Panc1 (cell line): ENCODE measurements around the gene PACSIN3. TPM values are rescaled to one million over a fixed set of nuclear protein-coding genes. Genes with fewer than 3 reads are reported as not detected.
A peak's percentile ranks its signal among the peaks of the same experiment; 100 is the strongest.

Experiments used
- ATAC-seq: fragments of 200-7000 bp; cut with Tn5 transposase; 2 replicates; pipeline ENCODE4 v1.9.1; 2020; ENCODE audit warnings: mild to moderate bottlenecking, moderate library complexity
- Bru-seq: library from RNA; stranded (reverse); fragments of 400-500 nt; gene quantifications from one replicate; lab custom pipeline; 2021; lab: Mats Ljungman, UMichigan
- BruChase-seq, 2 experiments: library from RNA; stranded (reverse); fragments of 400-500 nt; gene quantifications; one replicate each; lab custom pipeline; 2021; lab: Mats Ljungman, UMichigan
- BruUV-seq: library from RNA; stranded (reverse); fragments of 400-500 nt; replicated peaks from 2 replicates; lab custom pipeline; 2021; lab: Mats Ljungman, UMichigan
- CTCF ChIA-PET: fragments of 300-600 bp; sonication (Branson Sonifier 250); formaldehyde crosslinking; loops from one replicate; lab custom pipeline; 2022; ENCODE audit warnings: antibody characterized with exemption; lab: Charles Lee
- POLR2A ChIA-PET: fragments of 300-600 bp; sonication (Branson Sonifier 250); formaldehyde crosslinking; loops from one replicate; lab custom pipeline; 2022; ENCODE audit warnings: antibody characterized with exemption; lab: Charles Lee
- DNase-seq: peaks from one replicate; pipeline ENCODE4 v3.0.0-alpha.2; 2010; ENCODE audit warnings: low read depth, low spot score
- H3K27ac ChIP-seq: 2 replicates; pipeline ENCODE4 v1.5.1; 2011; ENCODE audit warnings: mild to moderate bottlenecking, low read length, inconsistent platforms
- H3K27me3 ChIP-seq: fragments of 200-500 bp; sonication (Bioruptor generic); 2 replicates; pipeline ENCODE4 v1.6.0; 2014; ENCODE audit warnings: low read length, inconsistent platforms; ENCODE audit not compliant: control insufficient read depth, insufficient read depth
- H3K36me3 ChIP-seq: fragments of 200-500 bp; sonication (Bioruptor generic); 2 replicates; pipeline ENCODE4 v1.5.1; 2014; ENCODE audit warnings: inconsistent platforms, mild to moderate bottlenecking, low read length, moderate library complexity; ENCODE audit not compliant: control insufficient read depth, insufficient read depth
- H3K4me1 ChIP-seq: 2 replicates; pipeline ENCODE4 v1.5.1; 2011; ENCODE audit warnings: inconsistent platforms, mild to moderate bottlenecking, low read length, moderate library complexity; ENCODE audit not compliant: control insufficient read depth, insufficient read depth
- H3K4me3 ChIP-seq, 2 experiments: 2 replicates each; pipeline ENCODE4 v1.5.1; 2011 to 2012; ENCODE audit warnings: low read depth in 2 of 2, low read length in 2 of 2, mild to moderate bottlenecking in 2 of 2, inconsistent platforms in 1 of 2, moderate library complexity in 1 of 2
- H3K9me3 ChIP-seq: fragments of 200-500 bp; sonication (Bioruptor generic); 2 replicates; pipeline ENCODE4 v1.5.1; 2014; ENCODE audit warnings: low read depth, mild to moderate bottlenecking, inconsistent platforms, low read length, moderate library complexity; ENCODE audit not compliant: control insufficient read depth, insufficient read depth
- POLR2AphosphoS5 ChIP-seq: IDR thresholded peaks from 2 replicates; pipeline ENCODE4 v1.6.1; 2012; ENCODE audit warnings: mild to moderate bottlenecking, low read depth, low read length, moderate library complexity
- REST ChIP-seq, 2 experiments: IDR thresholded peaks; 2 replicates each; pipeline ENCODE4 v1.6.1; 2011 to 2012; ENCODE audit warnings: low read depth in 2 of 2, control low read depth in 1 of 2, low read length in 1 of 2, mild to moderate bottlenecking in 1 of 2, moderate library complexity in 1 of 2; ENCODE audit not compliant: insufficient read depth in 1 of 2
- SIN3A ChIP-seq: IDR thresholded peaks from 2 replicates; pipeline ENCODE4 v1.6.1; 2012; ENCODE audit warnings: low read depth, mild to moderate bottlenecking, low read length, moderate library complexity, borderline replicate concordance; ENCODE audit not compliant: insufficient read depth
- TCF7L2 ChIP-seq: IDR thresholded peaks from 2 replicates; pipeline ENCODE4 v1.6.1; 2011; ENCODE audit warnings: mild to moderate bottlenecking, low read depth, low read length, inconsistent platforms
- in situ Hi-C: cut with HindIII; loops from 2 replicates; pipeline ENCODE4 v1.10.0; 2016; ENCODE audit warnings: low sequenced_read_pairs, low pct_unique_long_range_greater_than_20kb
- intact Hi-C: fragments of 100-400 bp; cut with micrococcal nuclease; formaldehyde crosslinking; loops from one replicate; pipeline ENCODE4 v1.10.0; 2022; ENCODE audit not compliant: unreplicated experiment
- long read RNA-seq: library from polyadenylated mRNA; unstranded; transcript quantifications from one replicate; pipeline ENCODE4 v2.0.0, GENCODE V29; 2021; ENCODE audit not compliant: unreplicated experiment
- polyA plus RNA-seq: library from polyadenylated mRNA; unstranded; fragments of >200 nt; gene quantifications from one replicate; pipeline ENCODE4 v1.2.1, GENCODE V29; 2012; ENCODE audit warnings: missing spikeins; ENCODE audit not compliant: insufficient read length
- total RNA-seq: library from RNA; stranded (reverse); gene quantifications from one replicate; pipeline ENCODE4 v1.2.1, GENCODE V29; 2021; ENCODE audit not compliant: unreplicated experiment
- TF ChIP-seq, protein P1 (sequence below): fragments of 450-650 bp; IDR thresholded peaks from 2 replicates; pipeline ENCODE4 v1.5.1; 2017; ENCODE audit warnings: mild to moderate bottlenecking

Gene PACSIN3
- total RNA-seq (45.3 TPM), Bru-seq, nascent RNA (percentile 62 among the genes with signal in this experiment), BruChase-seq, experiment 1, labeled RNA remaining after a 2-hour chase (percentile 70 among the genes with signal in this experiment), BruChase-seq, experiment 2, labeled RNA remaining after a 6-hour chase (percentile 67 among the genes with signal in this experiment)
- 60.0 TPM for polyA plus RNA-seq
- long read RNA-seq, transcript PACSIN3-201 (11 exons, 1,843 nt), result major isoform, 61 of 106 reads
- long read RNA-seq, partial matches to known transcripts, result 14 of 106 reads
- long read RNA-seq, other reads (novel, unspliced or antisense), result 31 of 106 reads

- ChIA-PET POLR2A (interaction anchor here (1.0 kb wide), 1 partner anchor 71 kb away, joined by 3 read pairs; the partner anchor contains the start of gene NR1H3), CTCF (interaction anchor here (1.2 kb wide), 1 partner anchor 8 kb away, joined by 4 read pairs; no protein-coding TSS in a partner anchor)
- H3K4me1 ChIP-seq, result peaks cover 30% of the 10 kb centered on the region
- ATAC-seq, result peak; percentile 81
- no peaks in the 10 kb centered on the region for H3K36me3 ChIP-seq
- DNase-seq, result no peak
- H3K9me3 ChIP-seq, result no peaks in the 10 kb centered on the region
- H3K27ac ChIP-seq, result peak within 1 kb of the TSS; percentile 62
- BruUV-seq, result no TSS peak
- intact Hi-C loops (no loop called here), in situ Hi-C loops (no loop called here)
- H3K4me3 ChIP-seq, result peak within 1 kb of the TSS; percentile 56 to 64
- no peaks in the 10 kb centered on the region for H3K27me3 ChIP-seq
- TF ChIP-seq POLR2AphosphoS5, result no peak; the same call in 1 of the 2 replicates
- 0 out of 2 replicates have a peak, but pooled peaks have one; percentile 33 for TF ChIP-seq TCF7L2
- TF ChIP-seq, protein P1, sequence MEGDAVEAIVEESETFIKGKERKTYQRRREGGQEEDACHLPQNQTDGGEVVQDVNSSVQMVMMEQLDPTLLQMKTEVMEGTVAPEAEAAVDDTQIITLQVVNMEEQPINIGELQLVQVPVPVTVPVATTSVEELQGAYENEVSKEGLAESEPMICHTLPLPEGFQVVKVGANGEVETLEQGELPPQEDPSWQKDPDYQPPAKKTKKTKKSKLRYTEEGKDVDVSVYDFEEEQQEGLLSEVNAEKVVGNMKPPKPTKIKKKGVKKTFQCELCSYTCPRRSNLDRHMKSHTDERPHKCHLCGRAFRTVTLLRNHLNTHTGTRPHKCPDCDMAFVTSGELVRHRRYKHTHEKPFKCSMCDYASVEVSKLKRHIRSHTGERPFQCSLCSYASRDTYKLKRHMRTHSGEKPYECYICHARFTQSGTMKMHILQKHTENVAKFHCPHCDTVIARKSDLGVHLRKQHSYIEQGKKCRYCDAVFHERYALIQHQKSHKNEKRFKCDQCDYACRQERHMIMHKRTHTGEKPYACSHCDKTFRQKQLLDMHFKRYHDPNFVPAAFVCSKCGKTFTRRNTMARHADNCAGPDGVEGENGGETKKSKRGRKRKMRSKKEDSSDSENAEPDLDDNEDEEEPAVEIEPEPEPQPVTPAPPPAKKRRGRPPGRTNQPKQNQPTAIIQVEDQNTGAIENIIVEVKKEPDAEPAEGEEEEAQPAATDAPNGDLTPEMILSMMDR, result peak; percentile 21; the same call in 1 of the 2 replicates
- peak; percentile 76; the same call in 1 of the 2 replicates for TF ChIP-seq SIN3A
Observed at GRCh38 chr11:47186076-47186699, at the start of gene PACSIN3. Gene PACSIN3 (minus strand): TSS chr11:47186434. CDS start chr11:47182727, 3,707 bp downstream.

GRCh38 chr11:47235163-47235562 is 48.9 kb upstream of the PACSIN3 start:
- DNase-seq (no peak), ATAC-seq (peak; percentile 4; the same call in 1 of the 2 replicates)
- peak overlapping the region; percentile 83 for H3K27ac ChIP-seq
- no peaks in the 10 kb centered on the region for H3K36me3 ChIP-seq
- H3K4me3 ChIP-seq, result peak overlapping the region in 1 of 2 experiments; percentile 51; a peak in 2 of 4 replicates
- H3K9me3 ChIP-seq, result no peaks in the 10 kb centered on the region
- BruUV-seq, result no TSS peak
- TF ChIP-seq, protein P1, result no peak
- no peak for TF ChIP-seq REST (IDR thresholded peaks at IDR 0.05; ENCODE audit: insufficient read depth in 1 of 2, low read depth in 2 of 2, low read length in 1 of 2)
- TF ChIP-seq TCF7L2, result no peak
- no peak for TF ChIP-seq SIN3A
- no peak for TF ChIP-seq POLR2AphosphoS5
- no peaks in the 10 kb centered on the region for H3K27me3 ChIP-seq
- H3K4me1 ChIP-seq, result peaks cover 20% of the 10 kb centered on the region
- ChIA-PET CTCF (interaction anchor here (0.8 to 2.3 kb wide), 5 partner anchors 12 to 120 kb away, joined by 3 to 11 read pairs (median 4); partner anchors contain the start of gene ACP2), POLR2A (interaction anchor here (0.8 to 2.5 kb wide), 2 partner anchors 13 to 21 kb away, joined by 3 to 10 read pairs; partner anchors contain the start of gene ACP2)
- intact Hi-C loops, result no loop called here
- in situ Hi-C loops, result no loop called here
